K562 (cell line): ENCODE measurements around the gene AIFM3. TPM values are rescaled to one million over a fixed set of nuclear protein-coding genes. Genes with fewer than 3 reads are reported as not detected.

Source experiments
- AFF1 ChIP-seq, 2 experiments: fragments of 450-650 bp; IDR thresholded peaks; 2 replicates each; pipeline ENCODE4 v1.6.1; 2018; ENCODE audit warnings: mild to moderate bottlenecking in 2 of 2, low read depth in 1 of 2; ENCODE audit not compliant: partially characterized antibody in 2 of 2
- ESRRA ChIP-seq: fragments of 450-650 bp; IDR thresholded peaks from 2 replicates; pipeline ENCODE4 v1.6.1; 2014; ENCODE audit warnings: low read depth, mild to moderate bottlenecking, moderate library complexity, borderline replicate concordance
- HDAC8 ChIP-seq: fragments of 450-650 bp; IDR thresholded peaks from 2 replicates; pipeline ENCODE4 v1.6.1; 2016; ENCODE audit warnings: mild to moderate bottlenecking, missing genetic modification characterization, moderate library complexity, missing compliant biosample characterization
- RBBP5 ChIP-seq: fragments of 200-600 bp; sonication (generic); IDR thresholded peaks from 2 replicates; pipeline ENCODE4 v1.6.1; 2012; ENCODE audit warnings: borderline replicate concordance, mild to moderate bottlenecking, low read length, control low read depth, inconsistent platforms; ENCODE audit not compliant: insufficient read depth, poor library complexity, severe bottlenecking
- RBM17 ChIP-seq: fragments of 200-400 bp; formaldehyde crosslinking; IDR thresholded peaks from 2 replicates; pipeline ENCODE4 v1.6.1; 2017; ENCODE audit warnings: low read depth, mild to moderate bottlenecking, low read length, borderline replicate concordance
- SMAD4 ChIP-seq: fragments of 250-450 bp; sonication (Bioruptor Pico); conservative IDR thresholded peaks from 2 replicates; pipeline ENCODE4 v1.8.0; 2021; ENCODE audit warnings: inconsistent platforms, mild to moderate bottlenecking, moderate library complexity
- SMARCC2 ChIP-seq: fragments of 450-650 bp; IDR thresholded peaks from 2 replicates; pipeline ENCODE4 v1.6.1; 2017; ENCODE audit warnings: antibody characterized with exemption, moderate library complexity, mild to moderate bottlenecking, low read depth
- SOX6 ChIP-seq: fragments of 450-650 bp; IDR thresholded peaks from 2 replicates; pipeline ENCODE4 v1.6.1; 2014; ENCODE audit warnings: mild to moderate bottlenecking
- XRCC4 ChIP-seq: IDR thresholded peaks from one replicate; pipeline ENCODE4 v1.6.1; 2011; ENCODE audit not compliant: insufficient read depth, insufficient read length; ENCODE audit errors: extremely low read depth
- ZNF175 ChIP-seq: fragments of 200-800 bp; sonication (Bioruptor generic); IDR thresholded peaks from 2 replicates; pipeline ENCODE4 v1.6.1; 2016; ENCODE audit warnings: low read depth, mild to moderate bottlenecking, missing genetic modification characterization, missing compliant biosample characterization
- ZNF586 ChIP-seq: fragments of 450-650 bp; formaldehyde crosslinking; conservative IDR thresholded peaks from 2 replicates; pipeline ENCODE4 v1.4.0; 2020; ENCODE audit warnings: mild to moderate bottlenecking, moderate library complexity
- ZNF668 ChIP-seq: fragments of 250-450 bp; sonication (Bioruptor Pico); IDR thresholded peaks from 2 replicates; pipeline ENCODE4 v1.8.0; 2022; ENCODE audit warnings: mild to moderate bottlenecking, inconsistent platforms
- polyA plus RNA-seq, 8 experiments: library from polyadenylated mRNA; depleted of rRNA in 4 of 8; stranded (reverse) in 5 of 8; unstranded in 3 of 8; fragments of >200 nt; fragmentation: Nextera tagmentation in 2 of 8; fragmentation: Illumina TruSeq in 1 of 8; extraction: Ambion mirVana in 2 of 8; extraction: Trizol in 1 of 8; gene quantifications; 2 replicates each; pipeline versions ENCODE4 v1.2.1 to v1.2.3, GENCODE V29; 2011 to 2014; ENCODE audit warnings: inconsistent platforms in 1 of 8, missing spikeins in 1 of 8
- total RNA-seq, 7 experiments: library from RNA; depleted of rRNA in 6 of 7; stranded (reverse); fragments of >200 nt in 6 of 7; fragmentation: Illumina TruSeq in 2 of 7; extraction: Trizol in 2 of 7; gene quantifications; 2 replicates each; pipeline versions ENCODE4 v1.2.1 to v1.2.3, GENCODE V29; 2011 to 2021; ENCODE audit warnings: low replicate concordance in 1 of 7
- TF ChIP-seq, protein P1 (sequence below): fragments of 250-450 bp; sonication (Bioruptor Pico); IDR thresholded peaks from 2 replicates; pipeline ENCODE4 v1.5.0; 2022; ENCODE audit warnings: mild to moderate bottlenecking
- TF ChIP-seq, protein P2 (sequence below): fragments of 450-650 bp; IDR thresholded peaks from 2 replicates; pipeline ENCODE4 v1.7.1; 2018; ENCODE audit warnings: mild to moderate bottlenecking, low read depth; ENCODE audit not compliant: partially characterized antibody

The AIFM3 gene
- total and polyA plus RNA-seq, 9 of the 15 experiments (the other 6 are each of a cell fraction or from before 2014, with no cell fraction given): 0.03 to 0.20 (median 0.07) TPM; not detected in 1

GRCh38 chr22:20944042-20944441, 23.0 kb upstream of the AIFM3 start (continued):
- TF ChIP-seq XRCC4: no peak
- no peak for TF ChIP-seq RBM17
- no peak for TF ChIP-seq AFF1 (IDR thresholded peaks at IDR 0.05; ENCODE audit: low read depth in 1 of 2, partially characterized antibody in 2 of 2)
- no peak for TF ChIP-seq RBBP5
- TF ChIP-seq ZNF586: no peak
- TF ChIP-seq SMARCC2: no peak
- TF ChIP-seq SMAD4: 0 out of 2 replicates have a peak, but pooled peaks have one; percentile 1
- TF ChIP-seq ZNF175 (CRISPR knock-in tag): no peak
- no peak for TF ChIP-seq ESRRA
- TF ChIP-seq HDAC8 (tag): no peak
- no peak for TF ChIP-seq SOX6
- TF ChIP-seq, protein P1, sequence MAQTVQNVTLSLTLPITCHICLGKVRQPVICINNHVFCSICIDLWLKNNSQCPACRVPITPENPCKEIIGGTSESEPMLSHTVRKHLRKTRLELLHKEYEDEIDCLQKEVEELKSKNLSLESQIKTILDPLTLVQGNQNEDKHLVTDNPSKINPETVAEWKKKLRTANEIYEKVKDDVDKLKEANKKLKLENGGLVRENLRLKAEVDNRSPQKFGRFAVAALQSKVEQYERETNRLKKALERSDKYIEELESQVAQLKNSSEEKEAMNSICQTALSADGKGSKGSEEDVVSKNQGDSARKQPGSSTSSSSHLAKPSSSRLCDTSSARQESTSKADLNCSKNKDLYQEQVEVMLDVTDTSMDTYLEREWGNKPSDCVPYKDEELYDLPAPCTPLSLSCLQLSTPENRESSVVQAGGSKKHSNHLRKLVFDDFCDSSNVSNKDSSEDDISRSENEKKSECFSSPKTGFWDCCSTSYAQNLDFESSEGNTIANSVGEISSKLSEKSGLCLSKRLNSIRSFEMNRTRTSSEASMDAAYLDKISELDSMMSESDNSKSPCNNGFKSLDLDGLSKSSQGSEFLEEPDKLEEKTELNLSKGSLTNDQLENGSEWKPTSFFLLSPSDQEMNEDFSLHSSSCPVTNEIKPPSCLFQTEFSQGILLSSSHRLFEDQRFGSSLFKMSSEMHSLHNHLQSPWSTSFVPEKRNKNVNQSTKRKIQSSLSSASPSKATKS (CRISPR knock-in tag): no peak
- no peak for TF ChIP-seq ZNF668 (CRISPR knock-in tag)
- TF ChIP-seq, protein P2, sequence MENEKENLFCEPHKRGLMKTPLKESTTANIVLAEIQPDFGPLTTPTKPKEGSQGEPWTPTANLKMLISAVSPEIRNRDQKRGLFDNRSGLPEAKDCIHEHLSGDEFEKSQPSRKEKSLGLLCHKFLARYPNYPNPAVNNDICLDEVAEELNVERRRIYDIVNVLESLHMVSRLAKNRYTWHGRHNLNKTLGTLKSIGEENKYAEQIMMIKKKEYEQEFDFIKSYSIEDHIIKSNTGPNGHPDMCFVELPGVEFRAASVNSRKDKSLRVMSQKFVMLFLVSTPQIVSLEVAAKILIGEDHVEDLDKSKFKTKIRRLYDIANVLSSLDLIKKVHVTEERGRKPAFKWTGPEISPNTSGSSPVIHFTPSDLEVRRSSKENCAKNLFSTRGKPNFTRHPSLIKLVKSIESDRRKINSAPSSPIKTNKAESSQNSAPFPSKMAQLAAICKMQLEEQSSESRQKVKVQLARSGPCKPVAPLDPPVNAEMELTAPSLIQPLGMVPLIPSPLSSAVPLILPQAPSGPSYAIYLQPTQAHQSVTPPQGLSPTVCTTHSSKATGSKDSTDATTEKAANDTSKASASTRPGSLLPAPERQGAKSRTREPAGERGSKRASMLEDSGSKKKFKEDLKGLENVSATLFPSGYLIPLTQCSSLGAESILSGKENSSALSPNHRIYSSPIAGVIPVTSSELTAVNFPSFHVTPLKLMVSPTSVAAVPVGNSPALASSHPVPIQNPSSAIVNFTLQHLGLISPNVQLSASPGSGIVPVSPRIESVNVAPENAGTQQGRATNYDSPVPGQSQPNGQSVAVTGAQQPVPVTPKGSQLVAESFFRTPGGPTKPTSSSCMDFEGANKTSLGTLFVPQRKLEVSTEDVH: no peak
